Ishikawa (cell line): ENCODE data around the gene IL1RAPL1.

Experiments
- MAX ChIP-seq: IDR thresholded peaks from 2 replicates; pipeline ENCODE4 v1.6.1; 2012
- REST ChIP-seq: IDR thresholded peaks from 2 replicates; pipeline ENCODE4 v1.6.1; 2012; ENCODE audit warnings: low read depth, mild to moderate bottlenecking
- TF ChIP-seq, protein P1 (sequence below): IDR thresholded peaks from 2 replicates; pipeline ENCODE4 v1.6.1; 2012

GRCh38 chrX:29841750-29842149 lies 1254.5 kb downstream of the IL1RAPL1 start:
- TF ChIP-seq, protein P1, sequence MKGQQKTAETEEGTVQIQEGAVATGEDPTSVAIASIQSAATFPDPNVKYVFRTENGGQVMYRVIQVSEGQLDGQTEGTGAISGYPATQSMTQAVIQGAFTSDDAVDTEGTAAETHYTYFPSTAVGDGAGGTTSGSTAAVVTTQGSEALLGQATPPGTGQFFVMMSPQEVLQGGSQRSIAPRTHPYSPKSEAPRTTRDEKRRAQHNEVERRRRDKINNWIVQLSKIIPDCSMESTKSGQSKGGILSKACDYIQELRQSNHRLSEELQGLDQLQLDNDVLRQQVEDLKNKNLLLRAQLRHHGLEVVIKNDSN, result no peak
- TF ChIP-seq MAX (no peak), REST (no peak)
